Measurements from ENCODE around the gene JARID2.
A peak's percentile ranks its signal among the peaks of the same experiment; 100 is the strongest.

Gene JARID2

GRCh38 chr6:15511248-15512125, 265.6 kb downstream of the JARID2 start:
- H3K4me3 ChIP-seq (ENCODE audit: low read depth, low read length), result no peak overlapping the region
- no peak for TF ChIP-seq CTCF (IDR thresholded peaks at IDR 0.05; ENCODE audit: low read depth, low read length)
- DNase-seq (ENCODE audit: low read depth, low spot score), result no peak
- in situ Hi-C loops (cut with HindIII; ENCODE audit: low sequenced_read_pairs), result no loop called here

- no peak overlapping the region for H3K4me3 ChIP-seq (ENCODE audit: low read depth, low read length)
- DNase-seq (ENCODE audit: low read depth, low spot score), result no peak
- TF ChIP-seq CTCF (IDR thresholded peaks at IDR 0.05; ENCODE audit: low read depth, low read length), result peak; percentile 7
- in situ Hi-C loops (cut with HindIII; ENCODE audit: low sequenced_read_pairs), result no loop called here
These were observed 266.3 kb downstream of the JARID2 start for GRCh38 chr6:15512126-15512525.

- in situ Hi-C loops (cut with HindIII; ENCODE audit: low sequenced_read_pairs), result no loop called here
- TF ChIP-seq CTCF (IDR thresholded peaks at IDR 0.05; ENCODE audit: low read depth, low read length), result no peak
- H3K4me3 ChIP-seq (ENCODE audit: low read depth, low read length), result no peak overlapping the region
- no peak for DNase-seq (ENCODE audit: low read depth, low spot score)
These were observed 266.9 kb downstream of the JARID2 start for GRCh38 chr6:15512721-15513120.

- H3K4me3 ChIP-seq (ENCODE audit: low read depth, low read length), result no peak overlapping the region
- DNase-seq (ENCODE audit: low read depth, low spot score), result no peak
- in situ Hi-C loops (cut with HindIII; ENCODE audit: low sequenced_read_pairs), result no loop called here
- no peak for TF ChIP-seq CTCF (IDR thresholded peaks at IDR 0.05; ENCODE audit: low read depth, low read length)
These were observed 267.4 kb downstream of the JARID2 start for GRCh38 chr6:15513131-15513771.

DNA sequence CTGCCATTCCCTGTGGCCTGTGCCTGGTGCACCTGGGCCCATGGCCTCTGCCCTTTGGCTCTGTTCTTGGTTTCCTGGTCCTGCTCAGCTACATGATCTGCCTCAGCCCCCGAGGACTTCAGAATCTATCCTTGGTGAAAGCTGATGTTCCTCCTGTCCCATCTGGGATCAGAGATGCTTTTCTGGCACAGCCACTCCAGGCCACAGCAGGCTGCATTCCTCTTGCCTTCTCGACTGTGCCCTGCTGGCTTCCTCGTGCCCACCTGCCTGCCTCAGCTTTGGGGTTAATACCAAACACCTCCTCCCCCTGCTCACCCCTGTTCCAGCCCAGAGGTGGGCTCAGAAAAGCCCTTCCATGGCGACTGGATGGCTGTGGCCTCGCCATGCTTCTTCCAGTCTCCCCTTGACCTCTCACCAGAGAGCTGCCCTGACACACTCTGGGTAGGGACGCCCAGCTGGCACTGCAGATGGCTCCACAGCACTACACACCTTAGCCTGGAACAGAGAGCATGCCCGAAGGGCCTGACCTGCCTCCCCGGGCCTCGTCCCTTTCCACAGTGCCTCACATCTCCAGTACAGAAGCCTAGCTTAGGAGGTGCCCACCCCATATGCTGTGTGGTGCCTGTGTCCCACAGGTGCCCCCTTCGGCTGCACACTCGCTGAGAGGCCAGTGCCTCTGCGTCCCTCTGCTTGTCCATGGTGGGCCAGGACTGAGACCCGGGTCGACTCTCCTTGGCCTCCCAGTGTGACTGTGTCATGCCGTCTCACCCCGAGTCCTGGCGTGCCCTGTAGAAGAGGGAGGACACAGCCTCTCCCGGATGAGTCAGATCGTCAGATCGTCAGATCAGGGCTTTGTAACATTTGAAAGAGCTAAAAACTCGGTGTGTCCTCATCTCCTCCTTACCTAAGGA, 268.2 kb downstream of the JARID2 start:
- in situ Hi-C loops (cut with HindIII; ENCODE audit: low sequenced_read_pairs), result no loop called here
- no peak for TF ChIP-seq CTCF (IDR thresholded peaks at IDR 0.05; ENCODE audit: low read depth, low read length)
- no peak for DNase-seq (ENCODE audit: low read depth, low spot score)
- H3K4me3 ChIP-seq (ENCODE audit: low read depth, low read length), result no peak overlapping the region

DNA sequence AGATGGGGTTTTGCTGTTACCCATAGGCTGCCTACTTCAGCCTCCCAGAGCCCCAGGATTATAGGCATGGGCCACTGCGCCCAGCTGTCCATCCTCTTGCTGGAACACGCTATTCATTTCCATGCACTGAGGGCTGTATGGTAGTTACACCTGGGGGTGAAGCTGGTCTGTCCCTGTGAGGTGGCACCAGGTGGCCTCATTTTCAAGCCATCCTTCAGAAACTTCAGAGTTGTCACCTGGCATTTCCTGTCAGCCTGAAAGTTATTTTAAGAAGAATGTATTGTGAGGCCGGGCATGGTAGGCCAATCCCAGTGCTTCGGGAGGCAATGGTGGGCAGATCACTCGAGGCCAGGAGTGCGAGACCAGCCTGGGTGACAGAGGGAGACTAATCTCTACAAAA, 269.4 kb downstream of the JARID2 start:
- TF ChIP-seq CTCF (IDR thresholded peaks at IDR 0.05; ENCODE audit: low read depth, low read length), result no peak
- DNase-seq (ENCODE audit: low read depth, low spot score), result no peak
- no peak overlapping the region for H3K4me3 ChIP-seq (ENCODE audit: low read depth, low read length)
- in situ Hi-C loops (cut with HindIII; ENCODE audit: low sequenced_read_pairs), result no loop called here
